IMR-90 (cell line): ENCODE measurements around the gene DBP.

Experiments
- MXI1 ChIP-seq: IDR thresholded peaks from 2 replicates; pipeline ENCODE4 v1.6.1; 2012; ENCODE audit warnings: low read depth, mild to moderate bottlenecking, low read length, moderate library complexity, borderline replicate concordance
- POLR2A ChIP-seq: IDR thresholded peaks from 2 replicates; pipeline ENCODE4 v1.6.1; 2012; ENCODE audit warnings: mild to moderate bottlenecking, low read depth, low read length
- SMC3 ChIP-seq: fragments of 150-350 bp; IDR thresholded peaks from 2 replicates; pipeline ENCODE4 v1.6.1; 2016; ENCODE audit warnings: low read depth, mild to moderate bottlenecking, antibody characterized with exemption, low read length, moderate library complexity
- USF2 ChIP-seq: fragments of 150-350 bp; IDR thresholded peaks from 2 replicates; pipeline ENCODE4 v1.6.1; 2017; ENCODE audit warnings: mild to moderate bottlenecking, antibody characterized with exemption, low read length, low read depth

GRCh38 chr19:48587387-48587786 is 49.8 kb downstream of the DBP start:
- TF ChIP-seq SMC3 (no peak), USF2 (no peak), POLR2A (no peak), MXI1 (no peak)
